Pons (tissue), 1 donor: Measurements from ENCODE around the gene TMTC2.
"Not testable (repeated sequence)": the region's sequence is repeated elsewhere in the genome, so short reads cannot be mapped to it uniquely, and the experiment has no call there.

ENCODE experiments used
- DNase-seq: peaks from one replicate; pipeline ENCODE4 v3.0.0-alpha.2; 2016; ENCODE audit warnings: low spot score

Gene TMTC2

GRCh38 chr12:82788594-82788993 is 101.9 kb downstream of the TMTC2 start:
- no peak for DNase-seq

- no peak for DNase-seq
These were observed 103.0 kb downstream of the TMTC2 start for GRCh38 chr12:82789674-82790073.

GRCh38 chr12:82793751-82794281 is 107.1 kb downstream of the TMTC2 start:
- DNase-seq: no peak

- no peak for DNase-seq
These were observed 110.8 kb downstream of the TMTC2 start for GRCh38 chr12:82797480-82797879.

- DNase-seq: no peak
These were observed 113.5 kb downstream of the TMTC2 start for GRCh38 chr12:82800185-82800584.

- DNase-seq: no peak
These were observed 115.4 kb downstream of the TMTC2 start for GRCh38 chr12:82801951-82802610.

GRCh38 chr12:82803201-82803600 is 116.5 kb downstream of the TMTC2 start:
- no peak for DNase-seq

GRCh38 chr12:82804601-82805000 is 117.9 kb downstream of the TMTC2 start:
- DNase-seq: no peak

GRCh38 chr12:82805004-82805403 is 118.3 kb downstream of the TMTC2 start:
- not testable (repeated sequence) for DNase-seq

GRCh38 chr12:82805812-82806497 is 119.2 kb downstream of the TMTC2 start:
- no peak for DNase-seq

GRCh38 chr12:82807132-82807737 is 120.5 kb downstream of the TMTC2 start:
- DNase-seq: no peak

- no peak for DNase-seq
These were observed 123.9 kb downstream of the TMTC2 start for GRCh38 chr12:82810568-82810967.

GRCh38 chr12:82817368-82817767 is 130.7 kb downstream of the TMTC2 start:
- peak; percentile 96 for DNase-seq

GRCh38 chr12:82818271-82819035 is 131.7 kb downstream of the TMTC2 start:
- no peak for DNase-seq

GRCh38 chr12:82826505-82826904 is 139.8 kb downstream of the TMTC2 start:
- DNase-seq: no peak

GRCh38 chr12:82832096-82832495 is 145.4 kb downstream of the TMTC2 start:
- no peak for DNase-seq

GRCh38 chr12:82832981-82833380 is 146.3 kb downstream of the TMTC2 start:
- DNase-seq: no peak

- no peak for DNase-seq
These were observed 146.8 kb downstream of the TMTC2 start for GRCh38 chr12:82833481-82833880.

GRCh38 chr12:82835217-82835616 is 148.5 kb downstream of the TMTC2 start:
- no peak for DNase-seq

- peak; percentile 98 for DNase-seq
These were observed 151.4 kb downstream of the TMTC2 start for GRCh38 chr12:82838131-82838551.

GRCh38 chr12:82838827-82839226 is 152.1 kb downstream of the TMTC2 start:
- no peak for DNase-seq

- no peak for DNase-seq
These were observed 153.1 kb downstream of the TMTC2 start for GRCh38 chr12:82839796-82840195.
